ENCODE data around the gene SURF6.
A peak's percentile ranks its signal among the peaks of the same experiment; 100 is the strongest.
"Not testable (repeated sequence)": the region's sequence is repeated elsewhere in the genome, so short reads cannot be mapped to it uniquely, and the experiment has no call there.

Gene SURF6

DNA sequence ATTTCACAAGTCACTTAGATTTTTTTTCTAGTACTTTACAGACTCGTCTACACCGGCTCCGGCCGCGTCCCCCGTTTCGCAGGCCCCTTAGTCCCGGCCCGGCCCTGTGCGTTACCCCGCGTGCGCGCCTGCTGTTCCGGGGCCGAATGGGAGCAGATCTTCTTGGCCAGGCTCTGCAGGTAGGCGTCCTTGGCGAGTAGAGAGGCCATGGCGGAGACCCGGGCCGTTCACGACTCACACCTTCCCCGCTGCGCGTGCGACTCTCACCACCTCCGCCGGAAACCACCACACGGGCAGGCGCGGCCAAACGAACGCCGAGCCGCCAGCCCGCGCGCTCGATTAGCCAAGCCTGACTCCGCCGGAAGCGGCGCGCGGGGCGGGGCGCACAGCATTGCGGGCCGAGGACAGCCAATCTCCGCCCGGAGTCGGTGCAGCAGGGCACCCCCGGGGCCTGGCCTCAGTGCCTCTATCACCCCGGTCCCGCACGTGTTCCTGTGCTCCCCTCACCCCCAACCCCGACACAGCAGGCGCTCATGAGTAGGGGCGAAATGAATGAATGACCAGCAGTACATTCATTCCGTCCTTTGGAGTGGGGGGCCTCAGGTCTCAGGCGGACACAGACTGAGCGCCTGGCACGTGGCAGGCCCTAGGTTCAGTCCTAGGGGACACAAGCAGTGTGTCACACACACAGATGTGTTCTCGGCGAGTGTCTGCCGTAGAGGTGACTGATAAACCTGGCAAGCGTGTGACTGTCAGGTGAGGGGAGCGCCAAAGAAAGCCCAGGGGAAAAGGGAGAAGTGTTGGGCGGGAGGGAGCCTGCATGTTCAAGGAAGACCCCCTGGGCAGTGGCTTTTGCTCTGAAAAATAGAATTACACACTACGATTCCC lies at the start of gene SURF6:
SURF6 (minus strand) TSS at position 265 of the 888 bp plus-strand sequence; CDS start at position 209, 56 bp downstream.
- peak; percentile 97 for DNase-seq

DNA sequence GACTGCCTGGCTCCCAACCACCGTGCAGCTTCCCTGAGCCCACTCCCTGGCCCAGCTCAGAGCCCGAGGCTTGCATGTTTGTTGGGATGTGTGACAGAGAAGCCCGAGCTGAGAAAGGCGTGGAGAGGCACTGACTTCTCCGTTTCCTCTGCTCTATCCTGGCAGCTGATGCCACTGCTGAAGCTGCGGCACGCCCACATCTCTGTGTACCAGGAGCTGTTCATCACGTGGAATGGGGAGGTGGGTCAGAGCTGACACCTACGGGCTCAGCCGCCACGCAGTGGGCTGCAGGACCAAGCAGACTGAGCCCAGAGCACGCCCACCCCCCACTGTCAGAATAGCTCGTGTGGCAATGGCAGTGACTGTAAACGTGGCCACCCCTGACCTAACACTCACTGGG lies 49.5 kb upstream of the SURF6 start:
- no peak for DNase-seq

GRCh38 chr9:133384736-133385321 lies 48.8 kb upstream of the SURF6 start:
- no peak for DNase-seq

DNA sequence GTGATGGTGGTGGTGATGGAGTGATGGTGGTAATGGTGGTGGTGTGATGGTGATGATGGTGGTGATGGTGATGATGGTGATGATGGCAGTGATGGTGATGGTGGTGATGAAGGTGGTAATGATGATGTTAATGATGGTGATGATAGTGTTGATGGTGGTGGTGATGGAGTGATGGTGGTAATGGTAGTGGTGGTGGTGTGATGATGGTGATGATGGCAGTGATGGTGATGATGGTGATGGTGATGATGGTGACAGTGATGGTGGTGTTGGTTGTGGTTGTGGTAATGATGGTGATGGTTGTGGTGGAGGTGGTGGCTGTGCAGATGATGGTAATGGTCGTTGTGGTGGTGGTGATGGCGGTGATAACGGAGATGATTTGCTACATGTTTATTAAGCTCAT lies 47.5 kb upstream of the SURF6 start:
- no peak for DNase-seq

DNA sequence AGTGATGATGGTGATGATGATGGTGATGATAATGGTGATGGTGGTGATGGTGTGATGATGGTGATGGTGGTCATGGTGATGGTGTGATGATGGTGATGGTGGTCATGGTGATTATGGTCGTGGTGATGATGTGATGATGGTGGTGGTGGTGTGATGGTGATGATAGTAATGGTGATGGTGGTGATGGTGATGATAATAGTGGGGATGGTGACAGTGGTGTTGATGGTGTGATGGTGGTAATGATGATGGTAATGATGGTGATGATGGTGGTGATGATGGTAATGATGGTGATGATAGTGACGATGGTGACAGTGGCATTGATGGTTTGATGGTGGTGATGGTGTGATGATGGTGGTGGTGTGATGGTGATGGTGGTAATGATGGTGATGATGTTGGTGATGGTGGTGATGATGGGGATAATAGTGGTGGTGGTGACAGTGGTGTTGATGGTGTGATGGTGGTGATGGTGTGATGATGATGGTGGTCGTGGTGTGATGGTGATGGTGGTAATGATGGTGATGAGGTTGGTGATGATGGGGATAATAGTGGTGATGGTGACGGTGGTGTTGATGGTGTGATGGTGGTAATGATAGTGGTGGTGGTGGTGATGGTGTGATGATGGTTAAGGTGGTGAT lies 46.6 kb upstream of the SURF6 start:
- no peak for DNase-seq

GRCh38 chr9:133380734-133381133 lies 44.7 kb upstream of the SURF6 start:
- no peak for DNase-seq

- no peak for DNase-seq
Observed at GRCh38 chr9:133379153-133380086, 43.4 kb upstream of the SURF6 start.

DNA sequence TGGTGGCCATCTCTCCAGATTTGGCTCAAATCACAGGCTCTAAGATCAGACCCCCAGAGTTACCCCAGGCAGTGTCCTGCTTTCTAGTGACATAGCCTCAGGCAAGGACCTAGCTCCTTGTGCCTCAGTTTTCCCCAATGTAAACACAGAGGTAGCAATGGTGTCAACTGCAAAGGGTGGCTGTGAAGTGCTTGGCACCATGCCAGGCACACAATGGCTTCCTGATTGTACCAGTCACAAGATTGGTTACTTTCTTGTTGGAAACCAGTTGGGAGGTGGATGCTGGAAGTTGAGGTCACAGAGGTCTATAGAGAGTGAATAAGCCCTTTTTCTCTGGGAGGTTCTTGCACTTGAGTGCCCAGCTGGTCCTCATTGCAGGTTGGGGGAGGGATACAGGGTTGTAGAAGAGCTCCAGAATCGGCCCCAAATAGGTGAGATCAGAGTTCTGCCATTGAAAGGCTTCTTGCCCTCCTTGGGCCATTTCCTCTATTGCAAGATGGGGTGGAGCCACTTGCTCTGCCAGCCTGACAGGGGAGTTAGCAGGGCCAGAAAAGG lies 42.5 kb upstream of the SURF6 start:
- no peak for DNase-seq

- DNase-seq: no peak
Observed at GRCh38 chr9:133377721-133378216, 41.8 kb upstream of the SURF6 start.

GRCh38 chr9:133377280-133377679 lies 41.3 kb upstream of the SURF6 start:
- not testable (repeated sequence) for DNase-seq

DNA sequence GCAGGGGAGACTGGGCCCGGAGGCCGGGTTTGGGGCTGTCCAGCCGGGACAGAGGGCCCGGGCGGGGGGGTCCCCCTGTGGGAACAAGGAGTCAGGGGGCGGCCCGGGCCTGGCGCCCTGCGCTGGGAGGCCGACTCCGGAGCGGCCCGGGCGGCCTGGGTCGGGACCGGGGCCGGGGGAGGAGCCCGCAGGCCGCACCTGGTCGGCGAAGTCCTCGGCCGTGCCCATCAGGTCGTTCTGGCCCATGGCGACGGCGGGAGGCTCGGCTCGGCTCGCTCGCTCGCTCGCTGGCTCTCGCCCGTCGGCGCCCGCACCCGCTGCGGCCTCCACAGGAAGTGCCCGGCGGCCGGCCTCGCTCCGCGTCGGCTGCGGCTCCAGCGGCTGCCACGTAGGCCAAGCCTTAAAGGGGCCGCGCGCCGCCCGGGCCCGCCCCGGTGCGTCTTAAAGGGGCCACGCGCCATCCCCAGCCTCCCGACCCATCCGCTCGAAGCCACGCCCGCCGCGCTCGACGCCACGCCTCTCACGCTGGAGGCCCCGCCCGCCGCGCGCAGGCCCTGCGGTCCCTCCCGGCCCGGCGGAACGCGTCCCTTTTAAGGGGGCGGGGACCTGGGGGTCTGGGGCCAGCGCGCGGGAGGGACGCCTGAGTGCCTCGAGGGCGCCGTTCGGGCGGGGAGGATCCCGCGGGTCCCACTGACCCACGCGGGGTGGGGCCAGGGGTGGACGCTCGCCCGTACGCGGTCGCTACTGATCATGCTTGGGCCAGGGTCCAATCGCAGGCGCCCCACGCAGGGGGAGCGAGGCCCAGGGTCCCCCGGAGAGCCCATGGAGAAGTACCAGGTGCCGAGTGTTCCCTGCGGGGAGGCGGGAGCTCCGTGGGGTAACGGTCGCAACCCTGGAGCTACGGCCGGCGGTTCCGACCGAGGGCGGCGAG lies 40.0 kb upstream of the SURF6 start, which contains the start of the genes STKLD1 and SURF4:
STKLD1 (plus strand) TSS at position 643 of the 931 bp plus-strand sequence; CDS start at position 751, 108 bp downstream.
SURF4 (minus strand) TSS at position 337 of the 931 bp plus-strand sequence; CDS start at position 246, 91 bp downstream.
- DNase-seq: peak; percentile 99

DNA sequence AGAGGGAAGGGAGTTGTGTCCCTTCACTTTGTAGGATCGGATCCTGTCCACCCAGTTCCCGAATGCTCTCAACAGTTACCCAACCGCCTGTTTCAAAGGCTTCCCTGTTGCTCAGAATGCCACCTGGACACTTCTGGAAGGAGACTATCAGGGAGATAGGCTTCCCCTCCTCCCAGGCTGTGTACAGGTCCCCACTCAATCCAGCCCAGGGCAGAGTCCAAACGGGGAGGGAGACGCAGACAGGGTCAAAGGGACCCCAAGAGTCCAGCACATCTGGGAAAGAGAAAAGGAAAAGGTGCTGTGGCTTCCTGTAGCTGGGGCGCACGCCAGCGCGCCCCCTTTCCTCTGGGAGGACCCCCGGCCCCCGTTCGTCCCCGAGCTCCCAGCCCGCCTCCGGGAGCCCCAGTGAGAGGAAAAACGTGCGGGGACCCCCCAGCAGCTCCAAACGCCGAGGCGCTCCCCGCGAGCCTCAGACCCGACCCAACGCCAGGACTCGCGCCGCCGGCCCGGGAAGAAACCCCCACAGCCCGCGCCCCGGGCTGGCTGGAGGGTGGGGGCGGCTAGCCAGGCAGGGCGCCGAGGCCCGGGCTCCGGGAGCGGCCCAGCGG lies 39.2 kb upstream of the SURF6 start:
- peak; percentile 74 for DNase-seq

DNA sequence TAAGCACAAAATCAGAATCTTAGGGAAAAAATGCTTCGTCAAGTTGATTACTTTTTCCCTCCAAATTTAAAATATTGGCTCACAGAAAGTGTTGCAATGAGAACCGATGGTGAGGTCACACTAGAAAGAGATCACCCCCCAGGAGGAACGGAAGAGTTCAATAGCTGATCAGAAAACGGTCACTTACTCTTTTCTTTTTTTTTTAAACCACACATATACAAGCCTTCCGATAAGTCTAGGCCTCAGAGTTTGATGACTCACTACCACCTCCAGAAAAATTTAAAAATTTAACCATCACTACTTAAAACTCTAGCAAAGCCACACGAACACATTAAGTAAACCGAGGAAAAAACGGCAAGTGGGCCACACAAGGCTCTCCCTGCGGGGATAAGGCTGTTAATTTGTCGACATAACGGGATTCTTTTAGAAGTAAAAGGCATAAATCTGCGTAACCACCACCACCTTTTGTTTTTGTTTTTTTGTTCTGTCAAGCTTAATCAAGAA lies 38.7 kb upstream of the SURF6 start:
- peak; percentile 67 for DNase-seq

GRCh38 chr9:133372144-133372543 lies 36.2 kb upstream of the SURF6 start:
- DNase-seq: peak; percentile 64

DNA sequence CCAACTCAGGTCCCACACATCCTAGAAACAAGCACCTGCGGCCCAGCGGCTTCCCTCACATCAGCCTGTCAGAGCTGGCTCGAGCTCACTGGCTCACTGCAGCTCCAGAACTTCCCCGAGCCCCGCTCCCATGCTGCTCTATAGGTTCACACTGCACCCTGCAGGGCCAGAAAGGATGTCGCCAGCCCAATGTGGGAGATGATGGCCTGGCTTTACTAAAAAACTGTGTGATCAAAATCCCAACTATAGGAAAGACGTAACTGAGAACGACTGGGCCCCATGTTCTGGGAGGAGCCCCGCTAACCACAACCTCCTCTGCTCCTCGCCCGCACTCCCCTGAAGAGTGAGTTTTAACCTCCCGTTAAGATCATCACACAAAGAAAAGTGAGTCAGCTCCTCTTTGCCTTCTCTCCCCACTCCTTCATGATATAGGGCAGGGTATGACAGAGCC lies 35.3 kb upstream of the SURF6 start:
- DNase-seq: peak; percentile 86

DNA sequence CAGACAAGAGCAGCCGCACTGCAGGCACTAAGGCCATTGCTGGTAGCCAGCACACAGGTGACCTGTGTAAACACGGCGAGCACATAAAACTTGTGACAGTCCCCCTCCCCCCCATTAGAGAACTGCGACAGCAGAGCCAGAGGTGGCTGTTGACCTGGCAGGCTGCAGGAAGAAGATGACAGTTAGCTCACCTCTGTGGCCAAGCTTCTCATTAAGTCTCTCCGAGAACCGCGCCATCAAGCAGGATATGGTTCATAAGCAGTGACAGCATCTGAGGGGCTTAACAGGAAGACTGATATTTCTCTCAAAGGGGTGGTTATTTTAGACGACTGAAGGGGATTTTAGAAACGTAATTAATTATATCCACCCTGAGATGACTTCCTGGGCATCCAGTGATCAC lies 34.7 kb upstream of the SURF6 start:
- DNase-seq: peak; percentile 64

GRCh38 chr9:133369933-133370332 lies 33.9 kb upstream of the SURF6 start:
- DNase-seq: peak; percentile 64

GRCh38 chr9:133369422-133369821 lies 33.4 kb upstream of the SURF6 start:
- DNase-seq: no peak

- no peak for DNase-seq
Observed at GRCh38 chr9:133368249-133368881, 32.4 kb upstream of the SURF6 start.

Measured in activated CD8-positive, alpha-beta memory T cell treated with anti-CD3 and anti-CD28 coated beads, Interleukin-2, amount 50 U/mL, for 48 hours (primary cell).